Measurements from ENCODE around the gene PPT1.

GRCh38 chr1:40143891-40144575 is 47.0 kb upstream of the PPT1 start:
- TF ChIP-seq POLR2AphosphoS5 (IDR thresholded peaks at IDR 0.05; ENCODE audit: low read depth, low read length) (no peak), POLR2A (IDR thresholded peaks at IDR 0.05; ENCODE audit: low read depth, low read length) (no peak), PAX5 (IDR thresholded peaks at IDR 0.05; ENCODE audit: insufficient read depth, low read length, severe bottlenecking) (no peak), POU2F2 (IDR thresholded peaks at IDR 0.05; ENCODE audit: low read depth, low read length) (no peak)

Measured in GM12891 (cell line).